B cell (primary cell): ENCODE measurements around the gene ORM1. TPM values are rescaled to one million over a fixed set of nuclear protein-coding genes. Genes with fewer than 3 reads are reported as not detected.

Experiments used
- ATAC-seq: fragments of 200-7000 bp; cut with Tn5 transposase; one replicate; pipeline ENCODE4 v1.10.0; 2021; ENCODE audit warnings: low read depth, mild to moderate bottlenecking, moderate number of reproducible peaks, moderate library complexity
- CTCF ChIA-PET: fragments of 350-600 bp; sonication (Branson Sonifier 250); formaldehyde crosslinking; loops from one replicate; lab custom pipeline; 2021; ENCODE audit warnings: antibody characterized with exemption, inconsistent platforms; lab: Charles Lee
- POLR2A ChIA-PET: fragments of 350-600 bp; sonication (Branson Sonifier 250); formaldehyde crosslinking; loops from one replicate; lab custom pipeline; 2021; ENCODE audit warnings: antibody characterized with exemption; lab: Charles Lee
- DNase-seq: peaks from one replicate; pipeline ENCODE4 v3.0.0; 2013
- H2AFZ ChIP-seq: 2 replicates; pipeline ENCODE4 v1.6.1; 2012; ENCODE audit warnings: mild to moderate bottlenecking, low read depth, low read length; ENCODE audit not compliant: insufficient read depth, poor library complexity, severe bottlenecking
- H3K27ac ChIP-seq, 2 donors: 1 replicate in 1 of 2; 2 replicates in 1 of 2; pipeline ENCODE4 v1.5.1; 2012 to 2013; ENCODE audit warnings: low read length in 2 of 2, mild to moderate bottlenecking in 2 of 2, moderate library complexity in 1 of 2
- H3K27me3 ChIP-seq, 4 experiments: fragments of 200-600 bp in 1 of 4; sonication (generic) in 1 of 4; replicated peaks in 1 of 4; 1 replicate in 2 of 4; 2 replicates in 2 of 4; pipeline versions ENCODE4 v1.6.1 to v1.7.0; 2013 to 2016; ENCODE audit warnings: low read length in 3 of 4, mild to moderate bottlenecking in 2 of 4, mixed read lengths in 1 of 4, moderate library complexity in 1 of 4; ENCODE audit not compliant: insufficient read depth in 4 of 4, control insufficient read depth in 3 of 4; ENCODE audit errors: control extremely low read depth in 1 of 4
- H3K36me3 ChIP-seq, 2 experiments: replicated peaks in 1 of 2; 1 replicate in 1 of 2; 2 replicates in 1 of 2; pipeline versions ENCODE4 v1.6.1 to v1.7.1; 2013; ENCODE audit warnings: low read length in 1 of 2; ENCODE audit not compliant: insufficient read depth in 2 of 2, control insufficient read depth in 1 of 2; ENCODE audit errors: control extremely low read depth in 1 of 2, extremely low read depth in 1 of 2
- H3K4me1 ChIP-seq, 2 donors: fragments of 200-600 bp in 1 of 2; sonication (generic) in 1 of 2; 1 replicate in 1 of 2; 2 replicates in 1 of 2; pipeline versions ENCODE4 v1.5.1 to v1.6.1; 2013 to 2017; ENCODE audit warnings: low read length in 2 of 2; ENCODE audit not compliant: control insufficient read depth in 2 of 2, insufficient read depth in 2 of 2
- H3K4me2 ChIP-seq: replicated peaks from 2 replicates; pipeline ENCODE3; 2012; ENCODE audit warnings: mild to moderate bottlenecking, low read depth, low read length; ENCODE audit not compliant: poor library complexity, severe bottlenecking
- H3K4me3 ChIP-seq, 5 experiments: fragments of 200-600 bp in 1 of 5; sonication (generic) in 1 of 5; 1 replicate in 3 of 5; 2 replicates in 2 of 5; pipeline versions ENCODE4 v1.5.1 to v1.7.0; 2011 to 2016; ENCODE audit warnings: low read length in 4 of 5, mild to moderate bottlenecking in 4 of 5, low read depth in 2 of 5, control low read depth in 1 of 5, moderate library complexity in 1 of 5; ENCODE audit not compliant: insufficient read depth in 1 of 5; ENCODE audit errors: control extremely low read depth in 1 of 5, extremely low read depth in 1 of 5
- H3K79me2 ChIP-seq: fragments of 200-600 bp; sonication (generic); one replicate; pipeline ENCODE4 v1.6.0; 2016; ENCODE audit warnings: low read length; ENCODE audit not compliant: control insufficient read depth, insufficient read depth
- H3K9ac ChIP-seq: fragments of 200-600 bp; sonication (generic); 2 replicates; pipeline ENCODE4 v1.6.1; 2017; ENCODE audit warnings: mild to moderate bottlenecking, low read length, moderate library complexity
- H3K9me3 ChIP-seq, 3 donors: one replicate each; pipeline versions ENCODE4 v1.6.1 to v1.7.1; 2013; ENCODE audit warnings: low read length in 2 of 3; ENCODE audit not compliant: control insufficient read depth in 2 of 3, insufficient read depth in 1 of 3; ENCODE audit errors: control extremely low read depth in 1 of 3
- H4K20me1 ChIP-seq: 2 replicates; pipeline ENCODE4 v1.6.0; 2012; ENCODE audit warnings: mild to moderate bottlenecking, low read length; ENCODE audit not compliant: insufficient read depth, control insufficient read depth, poor library complexity, severe bottlenecking
- H3K27ac Mint-ChIP-seq: one replicate; pipeline ENCODE4 v1.8.0; 2021; ENCODE audit warnings: mixed read lengths
- H3K27me3 Mint-ChIP-seq: one replicate; pipeline ENCODE4 v1.8.0; 2021; ENCODE audit warnings: mixed read lengths
- H3K4me1 Mint-ChIP-seq: one replicate; pipeline ENCODE4 v1.8.0; 2021; ENCODE audit warnings: mixed read lengths
- H3K4me3 Mint-ChIP-seq: one replicate; pipeline ENCODE4 v1.8.0; 2021; ENCODE audit warnings: mixed read lengths
- H3K9me3 Mint-ChIP-seq: one replicate; pipeline ENCODE4 v1.8.0; 2022; ENCODE audit warnings: mixed read lengths; ENCODE audit not compliant: insufficient read depth
- EZH2 ChIP-seq: IDR thresholded peaks from 2 replicates; pipeline ENCODE4 v1.6.1; 2012; ENCODE audit warnings: borderline replicate concordance, low read depth, mild to moderate bottlenecking, moderate library complexity, low read length; ENCODE audit not compliant: insufficient read depth, poor library complexity, severe bottlenecking
- WGBS: methylation state at CpG from one replicate; pipeline ENCODE4 v1.1.5; 2013; ENCODE audit warnings: missing lambda C conversion rate; ENCODE audit not compliant: insufficient coverage; 5-methylcytosine and 5-hydroxymethylcytosine counted together
- intact Hi-C: fragments of 100-400 bp; cut with micrococcal nuclease; formaldehyde crosslinking; loops from one replicate; pipeline ENCODE4 v1.10.0; 2022
- polyA plus RNA-seq: library from polyadenylated mRNA; depleted of rRNA; stranded (reverse); fragments of >200 nt; gene quantifications from 2 replicates; pipeline ENCODE4 v1.2.3, GENCODE V29; 2012
- total RNA-seq, 2 donors: library from RNA; stranded (reverse); fragments of 120-200 nt in 1 of 2; gene quantifications; 1 replicate in 1 of 2; 2 replicates in 1 of 2; pipeline versions ENCODE4 v1.2.3 to v1.2.4, GENCODE V29; 2013 to 2022
- TF ChIP-seq, protein P1 (sequence below): fragments of 200-600 bp; IDR thresholded peaks from one replicate; pipeline ENCODE4 v1.8.0; 2022; ENCODE audit warnings: antibody characterized with exemption, mild to moderate bottlenecking

ORM1 gene
- total and polyA plus RNA-seq, 2 donors (not counting 1 experiment from before 2014, with no cell fraction given) = 0.13 TPM; not detected in 1

DNA sequence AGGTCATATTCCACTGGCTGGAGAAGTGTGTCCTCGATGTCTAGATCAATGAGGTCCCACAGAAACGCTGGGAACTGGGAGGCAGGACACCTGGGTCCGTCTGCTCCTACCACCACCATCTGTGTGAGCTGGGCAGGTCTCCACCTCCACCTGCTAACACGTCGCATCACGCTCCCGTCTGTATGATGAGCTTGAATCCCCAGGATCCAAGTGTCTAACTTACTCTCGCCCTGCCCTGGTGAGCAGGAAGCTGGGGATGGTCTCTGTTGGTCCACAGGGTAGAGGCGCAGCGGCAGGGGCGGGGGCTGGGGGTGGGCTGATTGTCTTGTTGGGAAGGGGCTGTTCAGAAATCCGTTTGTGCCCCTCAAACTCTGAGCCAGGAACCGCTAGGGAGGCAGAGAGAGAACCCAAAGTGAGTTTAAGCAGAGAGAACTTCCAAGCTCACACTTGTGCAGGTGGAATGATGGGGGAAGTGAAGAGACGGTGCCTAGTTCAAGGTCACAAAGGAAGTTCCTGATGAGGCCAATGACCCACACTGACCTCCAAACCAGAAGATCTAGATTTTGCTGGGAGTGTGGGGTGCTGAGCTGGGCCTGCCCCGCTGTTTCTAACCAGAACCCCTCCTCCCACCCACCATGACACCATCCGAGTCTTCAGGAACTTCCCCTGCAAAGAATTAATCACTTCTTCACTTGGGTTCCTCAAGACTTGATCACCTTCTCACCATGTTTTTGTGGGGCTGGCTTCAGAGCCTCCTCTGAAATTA is 27.9 kb downstream of the ORM1 start:
- ChIA-PET POLR2A (interaction anchor here (1.2 kb wide), 1 partner anchor 40 kb away, joined by 3 read pairs; no protein-coding TSS in a partner anchor), CTCF (interaction anchor here (1.0 to 7.5 kb wide), 2 partner anchors 21 to 36 kb away, joined by 3 to 41 read pairs; partner anchors contain the start of gene AKNA)
- peaks cover 43% of the 10 kb centered on the region for H3K79me2 ChIP-seq
- H3K4me2 ChIP-seq = no peak overlapping the region
- H3K4me3 ChIP-seq = no peak overlapping the region
- no peak for TF ChIP-seq EZH2
- TF ChIP-seq, protein P1, sequence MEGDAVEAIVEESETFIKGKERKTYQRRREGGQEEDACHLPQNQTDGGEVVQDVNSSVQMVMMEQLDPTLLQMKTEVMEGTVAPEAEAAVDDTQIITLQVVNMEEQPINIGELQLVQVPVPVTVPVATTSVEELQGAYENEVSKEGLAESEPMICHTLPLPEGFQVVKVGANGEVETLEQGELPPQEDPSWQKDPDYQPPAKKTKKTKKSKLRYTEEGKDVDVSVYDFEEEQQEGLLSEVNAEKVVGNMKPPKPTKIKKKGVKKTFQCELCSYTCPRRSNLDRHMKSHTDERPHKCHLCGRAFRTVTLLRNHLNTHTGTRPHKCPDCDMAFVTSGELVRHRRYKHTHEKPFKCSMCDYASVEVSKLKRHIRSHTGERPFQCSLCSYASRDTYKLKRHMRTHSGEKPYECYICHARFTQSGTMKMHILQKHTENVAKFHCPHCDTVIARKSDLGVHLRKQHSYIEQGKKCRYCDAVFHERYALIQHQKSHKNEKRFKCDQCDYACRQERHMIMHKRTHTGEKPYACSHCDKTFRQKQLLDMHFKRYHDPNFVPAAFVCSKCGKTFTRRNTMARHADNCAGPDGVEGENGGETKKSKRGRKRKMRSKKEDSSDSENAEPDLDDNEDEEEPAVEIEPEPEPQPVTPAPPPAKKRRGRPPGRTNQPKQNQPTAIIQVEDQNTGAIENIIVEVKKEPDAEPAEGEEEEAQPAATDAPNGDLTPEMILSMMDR = no peak
- H3K9me3 Mint-ChIP-seq = no peaks in the 10 kb centered on the region
- H3K27ac ChIP-seq = peak overlapping the region in 1 of 2 donors; percentile 80
- peaks cover 26 to 36% of the 10 kb centered on the region in 2 donors for H3K4me1 ChIP-seq
- peaks cover 41% of the 10 kb centered on the region for H3K4me1 Mint-ChIP-seq
- peaks cover 4 to 92% of the 10 kb centered on the region in 2 experiments for H3K36me3 ChIP-seq
- 96% methylated on average over 14 of the region's 16 CpGs for WGBS
- intact Hi-C loops = no loop called here
- H3K27ac Mint-ChIP-seq = peak overlapping the region; percentile 97
- ATAC-seq (no peak), DNase-seq (no peak)
- no peaks in the 10 kb centered on the region for H3K27me3 ChIP-seq
- peaks cover 56% of the 10 kb centered on the region for H4K20me1 ChIP-seq
- H3K9ac ChIP-seq = no peak overlapping the region
- H3K27me3 Mint-ChIP-seq = no peaks in the 10 kb centered on the region
- no peak overlapping the region for H2AFZ ChIP-seq
- no peak overlapping the region for H3K4me3 Mint-ChIP-seq
- H3K9me3 ChIP-seq = no peaks in the 10 kb centered on the region

DNA sequence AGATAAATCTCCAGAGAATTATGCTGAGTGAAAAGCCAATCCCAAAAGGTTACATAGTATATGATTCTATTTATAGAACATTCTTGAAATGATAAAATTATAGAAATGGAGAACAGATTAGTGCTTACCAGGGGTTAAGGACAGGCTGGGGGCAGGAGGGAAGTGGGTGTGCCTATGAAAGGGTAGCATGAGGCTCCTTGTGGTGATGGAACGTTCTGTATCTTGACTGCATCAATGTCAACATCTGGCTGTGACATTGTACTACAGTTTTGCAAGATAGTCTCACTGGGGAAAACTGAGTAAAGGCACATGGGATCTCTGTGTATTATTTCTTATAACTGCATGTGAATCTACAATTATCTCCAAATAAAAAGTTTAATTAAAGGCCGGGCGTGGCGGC is 29.0 kb downstream of the ORM1 start:
- Histone ChIP-seq H3K4me1 (peaks cover 26 to 36% of the 10 kb centered on the region in 2 donors), H3K27me3 (no peaks in the 10 kb centered on the region), H3K27ac (no peak overlapping the region), H3K79me2 (peaks cover 41% of the 10 kb centered on the region), H3K36me3 (peaks cover 1 to 92% of the 10 kb centered on the region in 2 experiments), H4K20me1 (peaks cover 56% of the 10 kb centered on the region), H3K9me3 (no peaks in the 10 kb centered on the region), H3K4me3 (no peak overlapping the region), H3K9ac (no peak overlapping the region), H2AFZ (no peak overlapping the region), H3K4me2 (no peak overlapping the region)
- CTCF ChIA-PET = interaction anchor here (0.8 to 7.5 kb wide), 5 partner anchors 10 to 154 kb away, joined by 3 to 41 read pairs (median 6); partner anchors contain the start of gene AKNA
- H3K4me1 Mint-ChIP-seq = peaks cover 41% of the 10 kb centered on the region
- peak overlapping the region; percentile 26 for H3K27ac Mint-ChIP-seq
- intact Hi-C loops = no loop called here
- H3K27me3 Mint-ChIP-seq = no peaks in the 10 kb centered on the region
- H3K4me3 Mint-ChIP-seq = no peak overlapping the region
- WGBS = 90% methylated on average over 4 of the region's 4 CpGs
- ATAC-seq (no peak), DNase-seq (no peak)
- H3K9me3 Mint-ChIP-seq = no peaks in the 10 kb centered on the region
- POLR2A ChIA-PET = interaction anchor here (0.7 kb wide), 1 partner anchor 11 kb away, joined by 3 read pairs; no protein-coding TSS in a partner anchor
- no peak for TF ChIP-seq EZH2
- TF ChIP-seq, protein P1 = no peak
